Stimulated activated CD4-positive, alpha-beta T cell treated with anti-CD3 and anti-CD28 coated beads, Interleukin-12 subunit alpha, Interleukin-12 subunit beta, amount 100 ng/mL, for 48 hours (primary cell): ENCODE data around the gene CA9.

Experiments
- DNase-seq, 3 donors: peaks; one replicate each; pipeline ENCODE4 v3.0.0-alpha.2; 2020; ENCODE audit warnings: low read depth in 2 of 3, low spot score in 1 of 3

CA9 gene

DNA sequence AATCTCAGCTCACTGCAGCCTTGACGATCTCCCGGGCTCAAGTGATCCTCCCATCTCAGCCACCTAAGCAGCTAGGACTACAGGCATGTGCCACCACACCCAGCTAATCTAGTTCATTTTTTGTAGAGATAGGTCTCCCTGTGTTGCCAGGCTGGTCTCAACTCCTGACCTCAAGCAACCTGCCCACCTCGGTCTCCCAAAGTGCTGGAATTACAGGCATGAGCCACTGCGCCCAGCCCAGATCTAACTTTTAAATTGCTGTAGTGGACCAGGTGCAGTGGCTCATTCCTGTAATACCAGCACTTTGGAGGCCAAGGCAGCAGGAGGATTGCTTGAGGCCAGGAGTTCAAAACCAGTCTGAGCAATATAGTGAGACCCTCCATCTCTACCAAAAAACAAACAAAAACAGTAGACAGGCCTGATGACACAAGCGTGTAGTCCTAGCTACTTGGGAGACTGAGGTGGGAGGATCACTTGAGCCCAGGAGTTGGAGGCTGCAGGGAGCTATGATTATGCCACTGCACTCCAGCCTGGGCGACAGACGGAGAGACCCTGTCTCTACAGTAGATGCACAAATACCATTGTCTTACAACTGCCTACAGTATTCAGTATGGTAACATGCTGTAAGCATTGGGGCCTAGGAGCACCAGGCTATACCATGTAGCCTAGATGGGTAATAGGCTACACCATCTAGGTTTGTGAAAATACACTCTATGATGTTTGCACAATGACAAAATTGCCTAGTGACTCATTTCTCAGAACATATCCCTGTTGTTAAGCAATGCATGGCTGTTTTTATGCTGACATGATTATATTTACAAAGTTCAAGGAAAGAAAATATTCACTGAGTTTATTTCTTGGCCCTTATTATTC is 21.5 kb upstream of the CA9 start:
- DNase-seq: no peak

DNA sequence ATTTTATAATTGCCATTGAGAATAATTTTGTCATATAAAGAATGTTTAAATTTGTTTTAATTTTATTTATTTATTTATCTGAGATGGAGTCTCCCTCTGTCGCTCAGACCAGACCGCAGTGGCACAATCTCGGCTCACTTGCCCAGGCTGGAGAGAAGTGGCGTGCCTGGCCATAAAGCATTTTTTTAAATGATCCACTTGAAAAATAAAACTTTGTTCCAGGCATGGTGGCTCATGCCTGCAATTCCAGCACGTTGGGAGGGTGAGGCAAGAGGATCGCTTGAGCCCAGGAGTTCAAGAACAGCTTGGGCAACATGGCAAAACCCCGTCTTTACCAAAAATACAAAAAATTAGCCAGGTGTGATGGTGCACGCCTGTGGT is 20.9 kb upstream of the CA9 start:
- DNase-seq: no peak

DNA sequence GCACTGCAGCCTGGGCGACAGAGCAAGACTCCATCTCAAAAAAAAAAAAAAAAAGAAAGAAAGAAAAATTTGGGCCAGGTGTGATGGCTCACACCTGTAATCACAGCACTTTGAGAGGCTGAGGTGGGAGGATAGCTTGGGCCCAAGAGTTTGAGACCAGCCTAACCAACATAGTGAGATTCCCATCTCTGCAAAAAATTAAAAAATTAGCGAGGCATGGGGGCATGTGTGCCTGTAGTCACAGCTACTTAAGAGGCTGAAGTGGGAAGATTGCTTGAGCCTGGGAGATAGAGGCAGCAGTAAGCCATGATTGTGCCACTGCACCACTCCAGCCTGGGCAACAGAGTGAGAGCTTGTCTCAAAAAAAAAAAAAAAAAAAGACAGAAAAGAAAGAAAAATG is 20.1 kb upstream of the CA9 start:
- DNase-seq: no peak

DNA sequence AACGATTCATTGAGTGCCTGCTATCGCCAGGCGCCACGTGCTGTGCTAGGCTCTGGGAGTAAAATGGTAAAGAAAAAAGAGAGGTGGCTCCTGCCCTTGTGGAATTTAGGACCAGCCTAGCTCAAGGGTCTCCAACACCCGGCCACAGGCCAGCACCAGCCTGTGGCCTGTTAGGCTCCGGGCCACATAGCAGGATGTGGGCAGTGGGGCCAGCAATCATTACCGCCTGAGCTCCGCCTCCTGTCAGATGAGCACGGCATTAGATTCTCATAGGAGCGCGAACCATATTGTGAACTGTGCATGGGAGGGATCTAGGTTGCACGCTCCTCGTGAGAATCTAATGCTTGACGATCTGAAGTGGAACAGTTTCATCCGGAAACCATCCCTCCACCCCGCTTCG is 17.4 kb upstream of the CA9 start:
- no peak for DNase-seq

DNA sequence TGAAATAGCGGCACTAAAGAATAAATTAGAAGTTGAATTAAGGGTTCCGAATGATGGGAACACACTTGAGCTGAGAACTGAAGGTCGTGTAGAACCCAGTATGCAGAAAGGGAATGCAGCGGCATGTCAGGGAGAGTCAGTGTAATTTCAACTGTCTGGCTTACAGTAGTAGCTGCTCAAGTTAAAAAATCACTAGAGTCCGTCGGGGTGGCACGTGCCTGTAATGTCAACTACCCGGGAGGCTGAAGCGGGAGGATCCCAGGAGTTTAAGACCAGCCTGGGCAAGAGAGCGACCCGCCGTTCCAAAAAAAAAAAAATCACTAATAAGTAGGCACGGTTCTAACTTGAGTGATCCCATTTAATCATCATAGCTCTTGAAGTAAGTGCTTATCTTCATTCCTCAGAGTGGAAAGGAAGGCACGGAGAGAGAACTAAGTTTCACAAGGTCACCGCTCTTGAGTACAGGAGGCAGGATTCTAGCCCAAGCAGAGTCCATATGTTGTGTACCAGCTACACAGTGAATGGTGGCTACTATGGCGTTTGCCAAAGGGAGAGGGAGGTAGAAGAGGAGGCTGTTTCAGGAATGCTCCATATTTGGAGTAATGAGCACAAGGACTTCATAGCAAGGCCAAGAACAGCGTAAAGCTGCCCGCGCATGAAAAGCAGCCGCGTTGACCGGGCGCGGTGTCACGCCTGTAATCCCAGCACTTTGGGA is 16.7 kb upstream of the CA9 start:
- no peak for DNase-seq

DNA sequence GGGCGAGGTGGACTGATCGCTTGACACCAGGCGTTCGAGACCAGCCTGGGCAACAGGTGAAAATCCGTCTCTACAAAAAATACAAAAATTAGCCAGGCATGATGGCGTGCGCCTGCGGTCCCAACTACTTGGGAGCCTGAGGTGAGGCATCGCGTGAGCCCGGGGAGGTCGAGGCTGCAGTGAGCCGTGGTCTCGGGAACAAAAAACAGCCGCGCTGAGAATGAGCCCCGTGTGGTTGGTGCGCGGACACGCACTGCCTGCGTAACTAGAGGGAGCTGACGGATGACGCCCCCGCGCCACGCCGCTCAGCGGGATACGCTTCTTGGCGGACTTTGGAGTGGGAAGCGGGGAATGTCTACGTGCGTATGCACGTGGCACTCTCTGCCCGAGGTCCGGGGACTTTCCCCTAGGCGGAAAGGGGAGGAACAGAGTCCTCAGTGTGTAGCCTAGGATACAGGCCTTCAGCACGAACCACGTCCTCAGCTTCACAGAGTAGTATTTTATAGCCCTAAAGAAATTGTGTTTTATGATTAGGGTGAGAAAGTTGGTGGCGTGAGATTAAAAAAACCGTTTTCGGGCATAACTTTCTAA is 16.1 kb upstream of the CA9 start, which contains the start of gene RMRP:
Gene RMRP (minus strand): TSS at position 474 of the 591 bp plus-strand sequence.
- peak; percentile 92 to 97 (median 97) for DNase-seq

DNA sequence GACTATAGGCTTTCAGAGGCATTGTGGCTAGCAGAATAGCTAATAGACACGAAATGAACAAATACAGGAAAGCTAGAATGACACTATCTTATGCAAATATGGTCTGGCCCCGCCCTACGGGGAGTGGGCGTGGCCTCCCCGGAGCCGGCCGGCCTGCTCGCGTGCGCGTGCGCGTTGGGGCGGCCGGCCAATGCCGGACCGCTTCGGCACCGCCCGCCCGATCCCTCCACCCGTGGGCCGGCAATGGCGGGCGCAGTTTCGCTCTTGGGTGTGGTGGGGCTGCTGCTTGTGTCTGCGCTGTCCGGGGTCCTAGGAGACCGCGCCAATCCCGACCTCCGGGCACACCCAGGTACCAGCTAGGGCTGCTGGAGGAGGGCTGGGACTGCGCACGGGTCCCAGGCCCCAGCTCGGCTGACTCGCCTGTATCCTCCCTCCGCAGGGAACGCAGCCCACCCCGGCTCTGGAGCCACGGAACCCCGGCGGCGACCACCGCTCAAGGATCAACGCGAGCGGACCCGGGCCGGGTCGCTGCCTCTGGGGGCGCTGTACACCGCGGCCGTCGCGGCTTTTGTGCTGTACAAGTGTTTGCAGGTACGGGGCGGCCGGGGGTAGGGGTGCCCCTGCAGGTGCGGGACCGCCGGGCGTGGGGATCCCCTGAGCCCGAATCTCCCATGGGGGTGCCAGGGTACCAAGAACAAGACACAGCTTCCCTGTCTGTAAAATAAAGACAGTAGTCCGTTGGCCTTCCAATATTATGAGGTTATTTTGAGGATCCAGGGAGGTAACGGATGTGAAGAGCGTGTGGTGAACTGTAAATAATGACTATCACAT is 15.4 kb upstream of the CA9 start, which contains the start of gene CCDC107:
Gene CCDC107 (plus strand): TSS at position 156 of the 831 bp plus-strand sequence. CDS start 88 bp downstream, at position 244.
- peak; percentile 56 to 77 (median 68) for DNase-seq

DNA sequence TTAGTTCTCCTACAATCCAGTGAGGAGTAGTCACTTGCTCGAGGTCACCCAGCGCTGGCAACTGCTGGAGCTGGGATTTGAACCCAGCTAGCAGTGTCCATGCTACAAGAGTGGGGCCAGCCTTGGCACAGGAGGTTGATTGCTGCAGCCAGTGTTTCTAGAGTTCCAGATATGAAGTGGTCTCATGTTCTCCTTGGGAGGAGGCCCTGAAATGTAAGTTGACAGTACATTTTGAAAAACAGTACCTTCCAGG is 14.8 kb upstream of the CA9 start:
- no peak for DNase-seq

DNA sequence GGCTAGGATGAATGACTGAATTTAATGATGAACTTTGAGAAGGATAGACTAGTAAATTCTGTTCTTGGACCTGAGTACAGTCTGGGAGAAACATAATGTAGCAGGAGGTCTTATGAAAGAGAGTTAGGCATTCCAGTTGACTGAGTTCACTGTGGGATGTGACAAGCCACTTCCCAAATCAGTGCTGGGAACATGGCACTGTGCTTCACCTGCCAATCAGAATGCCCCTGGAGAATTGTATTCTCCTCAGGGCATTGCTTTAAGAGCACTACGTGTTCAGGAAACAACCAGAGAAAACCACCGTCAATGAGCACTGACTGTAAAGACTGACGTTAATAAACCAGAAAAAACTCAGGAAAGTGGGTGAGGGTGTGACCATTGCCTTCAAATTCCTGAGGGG is 14.4 kb upstream of the CA9 start:
- DNase-seq: no peak

DNA sequence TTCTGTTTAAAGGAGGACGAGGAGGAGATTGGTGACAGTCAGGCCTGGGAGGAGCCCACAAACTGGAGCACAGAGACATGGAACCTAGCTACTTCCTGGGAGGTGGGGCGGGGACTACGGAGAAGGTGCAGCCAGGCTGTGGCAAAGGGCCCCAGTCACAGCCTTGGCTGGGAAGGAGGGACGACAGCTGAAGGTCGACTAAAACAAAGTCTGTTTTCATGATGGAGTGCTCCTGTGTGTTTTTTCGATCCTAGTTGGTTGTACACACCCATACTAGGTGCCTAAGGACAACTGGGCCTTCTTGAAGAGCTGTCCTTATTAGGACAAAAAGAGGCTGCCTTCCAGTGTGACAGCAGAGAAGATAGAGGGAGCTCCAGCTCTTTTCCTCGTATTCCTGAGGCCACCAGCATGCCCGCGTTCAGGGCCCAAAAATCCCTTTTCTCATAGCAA is 12.7 kb upstream of the CA9 start:
- no peak for DNase-seq

DNA sequence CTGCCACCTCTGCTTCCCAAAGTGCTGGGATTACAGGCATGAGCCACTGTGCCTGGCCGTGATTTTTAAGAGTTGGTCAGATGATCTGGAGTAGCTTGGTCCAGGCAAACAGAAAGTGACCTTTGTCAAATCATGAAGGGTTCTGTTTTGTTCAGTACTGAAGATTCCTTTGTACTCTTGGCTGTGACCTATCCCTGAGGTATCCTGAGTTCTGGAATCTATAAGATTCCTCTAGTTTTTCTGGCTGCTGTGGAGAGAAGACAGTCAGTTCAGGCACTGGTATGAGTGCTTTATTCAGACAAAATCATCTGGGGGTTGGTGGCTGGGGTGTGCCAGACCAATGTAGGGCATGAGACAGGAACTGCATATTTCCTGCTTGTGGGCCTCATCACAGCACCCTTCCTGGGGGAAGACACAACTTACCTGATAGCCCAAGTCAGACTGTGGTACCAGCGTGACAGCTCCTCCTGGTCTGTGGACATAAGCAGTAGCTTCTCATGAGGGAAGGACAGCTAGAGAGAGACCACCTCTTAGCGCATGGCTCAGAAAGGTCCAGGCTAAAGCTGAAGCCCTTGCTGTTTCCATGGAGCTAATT is 11.9 kb upstream of the CA9 start:
- no peak for DNase-seq

DNA sequence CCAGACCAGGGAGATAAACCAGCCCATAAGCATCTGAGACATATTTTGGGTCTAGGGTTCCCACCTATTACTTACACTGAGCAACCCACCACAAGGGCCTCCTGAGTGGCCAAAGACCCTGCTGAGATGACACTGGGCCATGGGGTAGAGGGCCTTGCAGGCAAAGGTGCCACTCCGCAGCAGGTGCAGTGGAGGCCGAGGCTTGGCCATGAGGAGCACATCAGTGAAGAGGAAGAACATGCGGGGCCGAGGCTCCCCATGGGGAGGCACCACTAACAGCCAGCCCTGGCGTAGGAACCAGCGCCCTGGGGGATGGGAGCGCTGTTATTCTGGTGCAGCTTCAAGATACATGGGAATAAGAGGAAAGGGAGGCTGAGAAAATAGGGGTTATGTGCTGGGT is 11.3 kb upstream of the CA9 start:
- no peak for DNase-seq

DNA sequence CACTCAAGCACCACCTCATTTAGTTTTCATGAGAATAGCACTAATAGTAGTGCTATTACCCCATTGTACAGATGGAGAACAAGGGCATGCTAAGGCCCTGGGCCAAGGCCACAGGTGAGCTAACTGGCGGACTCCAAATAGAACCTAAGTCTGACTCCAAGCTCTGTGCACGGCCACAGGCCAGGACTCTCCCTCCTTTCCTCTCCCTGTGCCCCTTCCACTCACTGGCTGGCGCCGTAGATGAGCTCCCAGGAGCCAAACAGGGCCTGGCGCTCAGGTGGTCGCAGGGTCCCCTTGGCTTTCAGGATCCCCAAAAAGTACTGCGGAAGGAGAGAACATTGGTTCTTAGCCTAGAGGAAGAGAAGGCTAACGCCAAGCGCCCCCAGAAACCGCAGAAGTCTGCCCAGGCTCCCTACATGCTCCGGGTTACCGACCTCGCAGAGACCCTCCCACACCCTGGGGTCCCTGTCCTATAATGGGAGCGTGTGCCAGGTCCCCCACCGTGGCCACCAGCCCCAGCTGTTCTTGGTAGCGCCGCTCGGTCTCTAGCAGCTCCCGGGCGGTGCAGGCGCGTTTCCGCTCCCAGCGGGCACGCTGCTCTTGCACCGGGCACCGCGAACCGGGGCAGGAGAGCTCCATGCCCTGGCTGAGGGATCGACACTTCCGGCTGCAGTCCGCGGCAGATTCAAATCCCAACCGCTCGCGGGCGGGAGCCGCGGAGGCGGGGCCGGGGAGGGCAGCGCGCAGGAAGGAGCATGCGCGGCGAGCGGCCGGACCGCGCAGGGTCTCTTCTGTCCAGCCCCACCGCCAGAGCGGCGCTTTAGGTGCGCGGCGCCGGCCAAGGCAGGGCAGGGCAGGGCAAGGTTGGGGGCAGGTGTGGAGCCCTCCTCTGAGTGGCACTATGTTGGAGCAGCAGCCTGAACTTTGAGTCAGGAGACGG is 8.9 kb upstream of the CA9 start, which contains the start of gene ARHGEF39:
Gene ARHGEF39 (minus strand): TSS at position 665 of the 940 bp plus-strand sequence. CDS start 26 bp downstream, at position 639.
- peak; percentile 57 to 77 (median 62) for DNase-seq

DNA sequence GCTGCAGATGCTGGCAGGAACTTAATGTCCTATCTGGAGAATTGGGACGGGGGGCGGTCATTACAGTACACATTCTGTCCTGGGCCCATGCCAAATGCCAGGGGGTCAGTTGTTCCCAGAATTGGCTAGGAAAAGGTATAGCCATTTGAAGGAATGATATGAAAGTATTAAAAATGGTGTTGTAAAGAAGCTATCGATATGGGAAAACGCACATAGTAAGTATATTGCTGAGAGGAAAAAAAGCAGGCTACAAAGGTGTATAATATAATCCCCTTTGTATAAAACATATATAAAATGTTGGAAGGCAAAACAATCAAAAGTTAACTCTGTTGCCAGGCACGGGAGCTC is 8.3 kb upstream of the CA9 start:
- DNase-seq: no peak

DNA sequence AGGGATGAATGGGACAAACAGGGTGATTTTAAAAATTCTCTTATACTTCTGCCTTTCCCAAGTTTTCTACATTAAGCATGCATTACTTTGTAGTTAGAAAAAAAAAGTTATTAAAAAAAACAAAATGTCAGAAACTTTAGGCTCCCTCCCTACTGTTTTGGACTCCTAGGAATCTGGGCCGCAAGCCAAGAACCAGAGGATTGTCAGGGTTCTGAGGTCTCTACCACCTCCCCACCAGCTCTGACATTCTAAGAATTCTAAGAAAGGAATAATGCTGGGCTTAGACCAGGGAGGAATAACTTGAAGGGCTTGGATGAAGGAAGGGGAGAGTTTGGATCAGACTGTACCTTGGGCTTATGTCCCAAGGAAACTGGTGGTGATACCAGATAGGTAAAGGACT is 7.7 kb upstream of the CA9 start:
- DNase-seq: no peak

DNA sequence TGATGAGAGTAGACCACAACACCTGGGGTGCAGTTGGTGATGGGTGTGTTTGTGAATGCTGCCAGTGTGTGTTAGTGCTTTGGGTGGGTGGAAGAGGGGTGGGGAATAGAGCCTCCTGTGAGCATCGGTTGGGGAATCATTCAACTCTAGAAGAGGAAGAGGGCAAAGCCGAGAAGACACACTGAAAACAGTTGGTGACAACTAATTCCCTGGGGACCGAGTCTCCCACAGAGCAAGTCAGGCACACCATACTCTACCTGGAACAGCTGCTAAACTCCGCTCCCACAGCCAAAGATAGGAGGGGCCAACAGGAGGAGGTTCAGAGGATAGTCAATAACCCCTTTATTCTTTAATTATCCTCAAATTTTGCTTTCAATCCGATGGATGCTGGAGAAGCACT is 7.2 kb upstream of the CA9 start:
- DNase-seq: no peak

DNA sequence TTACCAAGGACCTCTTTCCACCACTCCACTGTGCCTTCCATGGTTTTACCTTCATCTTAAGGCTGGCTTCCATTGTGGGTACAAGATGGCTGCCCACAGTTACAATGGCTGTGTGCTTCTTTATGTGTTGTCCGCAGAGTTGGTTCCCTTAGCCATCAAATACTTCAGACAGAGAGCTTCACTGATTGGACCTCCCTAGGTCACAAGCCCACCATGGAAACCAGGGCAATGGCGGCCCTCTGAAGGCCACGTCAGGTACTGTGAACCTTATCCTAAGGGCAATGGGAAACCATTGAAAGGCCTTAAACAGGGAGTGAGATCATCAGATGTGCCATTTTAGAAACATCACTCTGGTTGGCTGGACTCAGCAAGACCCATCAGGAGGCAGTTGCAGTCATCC is 5.8 kb upstream of the CA9 start:
- DNase-seq: no peak

DNA sequence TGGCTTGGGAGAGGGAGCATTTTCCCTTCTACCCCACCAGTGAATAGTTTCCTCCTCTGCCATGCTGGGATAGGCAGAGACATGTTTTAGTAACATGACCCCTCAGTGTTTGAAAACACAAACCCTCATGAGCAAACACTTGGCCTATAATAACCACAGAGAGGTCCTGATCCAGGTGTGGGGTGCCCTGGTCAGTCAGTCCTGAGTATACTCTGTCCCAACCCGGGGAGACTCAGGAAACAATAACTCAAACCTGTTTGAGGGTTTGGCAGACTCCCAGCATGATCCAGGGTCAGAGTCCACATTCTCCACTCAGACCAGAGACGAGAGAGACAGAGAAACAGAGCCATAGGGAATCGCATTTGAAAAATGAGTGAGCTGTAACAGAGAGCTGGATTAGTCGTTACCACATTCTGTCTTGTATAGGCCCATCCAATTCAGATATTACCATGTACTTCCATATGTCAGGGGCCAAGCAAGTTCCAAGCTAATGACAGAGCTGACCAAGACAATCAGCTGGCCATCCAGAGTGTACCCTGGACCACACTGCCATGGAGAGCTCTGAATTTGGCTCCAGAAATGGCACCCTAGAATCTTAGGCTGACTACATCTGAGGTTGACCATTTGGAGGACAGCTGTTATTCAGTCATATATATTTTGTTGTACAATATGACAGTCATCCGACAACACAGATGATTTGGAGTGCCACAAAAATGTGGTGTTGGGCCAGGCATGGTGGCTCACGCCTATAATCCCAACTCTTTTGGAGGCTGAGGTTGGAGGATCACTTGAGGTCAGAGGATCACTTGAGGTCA is 4.2 kb upstream of the CA9 start:
- no peak for DNase-seq

DNA sequence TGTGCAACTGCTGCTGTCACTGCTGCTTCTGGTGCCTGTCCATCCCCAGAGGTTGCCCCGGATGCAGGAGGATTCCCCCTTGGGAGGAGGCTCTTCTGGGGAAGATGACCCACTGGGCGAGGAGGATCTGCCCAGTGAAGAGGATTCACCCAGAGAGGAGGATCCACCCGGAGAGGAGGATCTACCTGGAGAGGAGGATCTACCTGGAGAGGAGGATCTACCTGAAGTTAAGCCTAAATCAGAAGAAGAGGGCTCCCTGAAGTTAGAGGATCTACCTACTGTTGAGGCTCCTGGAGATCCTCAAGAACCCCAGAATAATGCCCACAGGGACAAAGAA is 265 bp downstream of the CA9 start:
- no peak for DNase-seq
